GM23248 (cell line): ENCODE results near the gene GPC3.
"Not testable (repeated sequence)": the region's sequence is repeated elsewhere in the genome, so short reads cannot be mapped to it uniquely, and the experiment has no call there.

Experiments used
- EZH2 ChIP-seq: fragments of 200-600 bp; sonication (generic); IDR thresholded peaks from 2 replicates; pipeline ENCODE4 v1.6.1; 2018; ENCODE audit warnings: antibody characterized with exemption, mild to moderate bottlenecking; ENCODE audit not compliant: insufficient read depth, poor library complexity, severe bottlenecking
- EZH2phosphoT487 ChIP-seq: fragments of 200-600 bp; sonication (generic); IDR thresholded peaks from 2 replicates; pipeline ENCODE4 v1.6.1; 2018; ENCODE audit warnings: antibody characterized with exemption, moderate library complexity, mild to moderate bottlenecking, low read depth; ENCODE audit not compliant: insufficient read depth

- not testable (repeated sequence) for TF ChIP-seq EZH2, EZH2phosphoT487
Measured at GRCh38 chrX:133621384-133621783, 364.0 kb downstream of the GPC3 start.
